Calu3 (cell line): ENCODE data around the gene SENP5. TPM values are rescaled to one million over a fixed set of nuclear protein-coding genes. Genes with fewer than 3 reads are reported as not detected.

Experiments
- BruUV-seq: library from RNA; stranded (reverse); fragments of 400-500 nt; replicated peaks from 2 replicates; lab custom pipeline; 2021; lab: Mats Ljungman, UMichigan
- CTCF ChIA-PET: fragments of 300-600 bp; sonication (Branson Sonifier 250); formaldehyde crosslinking; loops from one replicate; lab custom pipeline; 2022; ENCODE audit warnings: antibody characterized with exemption; lab: Charles Lee
- DNase-seq: peaks from one replicate; pipeline ENCODE4 v3.0.0; 2022
- H3K27ac Mint-ChIP-seq: one replicate; pipeline ENCODE4 v1.8.0; 2022; ENCODE audit warnings: mixed read lengths; ENCODE audit not compliant: unreplicated experiment
- H3K27me3 Mint-ChIP-seq: one replicate; pipeline ENCODE4 v1.8.0; 2022; ENCODE audit warnings: mixed read lengths; ENCODE audit not compliant: unreplicated experiment
- H3K36me3 Mint-ChIP-seq: one replicate; pipeline ENCODE4 v1.8.0; 2022; ENCODE audit warnings: mild to moderate bottlenecking, moderate library complexity, mixed read lengths; ENCODE audit not compliant: insufficient read depth, unreplicated experiment
- H3K4me1 Mint-ChIP-seq: one replicate; pipeline ENCODE4 v1.8.0; 2022; ENCODE audit warnings: mild to moderate bottlenecking, low read depth, mixed read lengths; ENCODE audit not compliant: unreplicated experiment
- H3K4me3 Mint-ChIP-seq: one replicate; pipeline ENCODE4 v1.8.0; 2022; ENCODE audit warnings: mild to moderate bottlenecking, low read depth, moderate library complexity, mixed read lengths; ENCODE audit not compliant: unreplicated experiment
- H3K9me3 Mint-ChIP-seq: one replicate; pipeline ENCODE4 v1.8.0; 2022; ENCODE audit warnings: low read depth, mixed read lengths; ENCODE audit not compliant: unreplicated experiment
- CTCF ChIP-seq: fragments of 200-600 bp; IDR thresholded peaks from one replicate; pipeline ENCODE4 v1.8.0; 2022; ENCODE audit warnings: antibody characterized with exemption; ENCODE audit not compliant: unreplicated experiment
- intact Hi-C: fragments of 100-400 bp; cut with micrococcal nuclease; formaldehyde crosslinking; loops from one replicate; pipeline ENCODE4 v1.10.0; 2022; ENCODE audit not compliant: unreplicated experiment
- total RNA-seq: library from RNA; stranded (reverse); gene quantifications from 2 replicates; pipeline ENCODE4 v1.2.3, GENCODE V29; 2022

The SENP5 gene
- total RNA-seq, 1 experiment from 2014 or later = 35.2 TPM

- H3K36me3 Mint-ChIP-seq = no peaks in the 10 kb centered on the region
- H3K27ac Mint-ChIP-seq = no peak overlapping the region
- intact Hi-C loops = loop anchor here (10.0 kb wide), 1 partner anchor 208 kb away; no protein-coding TSS in a partner anchor
- CTCF ChIA-PET = no interaction called here
- no peak for DNase-seq
- BruUV-seq = no TSS peak
- H3K27me3 Mint-ChIP-seq = peaks cover 9% of the 10 kb centered on the region
- no peaks in the 10 kb centered on the region for H3K4me1 Mint-ChIP-seq
- H3K9me3 Mint-ChIP-seq = peaks cover 3% of the 10 kb centered on the region
- H3K4me3 Mint-ChIP-seq = no peak overlapping the region
- no peak for TF ChIP-seq CTCF
Measured at GRCh38 chr3:196976941-196977340, 109.2 kb downstream of the SENP5 start.

- no TSS peak for BruUV-seq
Measured at GRCh38 chr3:196979545-196979944, 111.8 kb downstream of the SENP5 start.

GRCh38 chr3:196981657-196982056, 113.9 kb downstream of the SENP5 start:
- no peak for DNase-seq
- Mint-ChIP-seq H3K27me3 (peaks cover 33% of the 10 kb centered on the region), H3K4me3 (no peak overlapping the region), H3K36me3 (no peaks in the 10 kb centered on the region), H3K9me3 (peaks cover 9% of the 10 kb centered on the region), H3K27ac (no peak overlapping the region), H3K4me1 (no peaks in the 10 kb centered on the region)
- no TSS peak for BruUV-seq
- intact Hi-C loops = no loop called here
- TF ChIP-seq CTCF = no peak
- CTCF ChIA-PET = no interaction called here

More at GRCh38 chr3:196979545-196979944, 111.8 kb downstream of the SENP5 start:
- no peaks in the 10 kb centered on the region for H3K4me1 Mint-ChIP-seq
- no peak for TF ChIP-seq CTCF
- no peak overlapping the region for H3K4me3 Mint-ChIP-seq
- H3K27ac Mint-ChIP-seq = no peak overlapping the region
- CTCF ChIA-PET = no interaction called here
- DNase-seq = no peak
- peaks cover 22% of the 10 kb centered on the region for H3K27me3 Mint-ChIP-seq
- peaks cover 9% of the 10 kb centered on the region for H3K9me3 Mint-ChIP-seq
- intact Hi-C loops = loop anchor here (10.0 kb wide), 1 partner anchor 205 kb away; no protein-coding TSS in a partner anchor
- no peaks in the 10 kb centered on the region for H3K36me3 Mint-ChIP-seq

- TF ChIP-seq CTCF = no peak
- CTCF ChIA-PET = no interaction called here
- Mint-ChIP-seq H3K9me3 (peaks cover 9% of the 10 kb centered on the region), H3K4me3 (no peak overlapping the region), H3K27me3 (peaks cover 47% of the 10 kb centered on the region), H3K4me1 (no peaks in the 10 kb centered on the region), H3K36me3 (no peaks in the 10 kb centered on the region), H3K27ac (no peak overlapping the region)
- intact Hi-C loops = no loop called here
- no TSS peak for BruUV-seq
- no peak for DNase-seq
Measured at GRCh38 chr3:196983186-196983585, 115.5 kb downstream of the SENP5 start.

Other genes with a start within 250 kb of the SENP5 start
- 0.39 and 0.99 TPM in 2 replicates for gene NRROS, start 228.2 kb upstream of the SENP5 start, total RNA-seq
- gene CEP19, start 155.7 kb upstream of the SENP5 start, total RNA-seq = 1.2 and 1.7 TPM in 2 replicates
- 24.4 and 31.2 TPM in 2 replicates for gene PIGX, start 155.5 kb upstream of the SENP5 start, total RNA-seq
- 68.2 and 70.4 TPM in 2 replicates for gene PAK2, start 128.1 kb upstream of the SENP5 start, total RNA-seq
- 67.1 and 71.5 TPM in 2 replicates for gene NCBP2, start 74.6 kb downstream of the SENP5 start, total RNA-seq
- gene PIGZ, start 100.9 kb downstream of the SENP5 start, total RNA-seq = 6.7 TPM in 2 replicates
- gene MELTF, start 161.9 kb downstream of the SENP5 start, total RNA-seq = 29.8 and 39.0 TPM in 2 replicates